ENCODE results near the gene UBAP2.
"Not testable (repeated sequence)": the region's sequence is repeated elsewhere in the genome, so short reads cannot be mapped to it uniquely, and the experiment has no call there.

Gene UBAP2

DNA sequence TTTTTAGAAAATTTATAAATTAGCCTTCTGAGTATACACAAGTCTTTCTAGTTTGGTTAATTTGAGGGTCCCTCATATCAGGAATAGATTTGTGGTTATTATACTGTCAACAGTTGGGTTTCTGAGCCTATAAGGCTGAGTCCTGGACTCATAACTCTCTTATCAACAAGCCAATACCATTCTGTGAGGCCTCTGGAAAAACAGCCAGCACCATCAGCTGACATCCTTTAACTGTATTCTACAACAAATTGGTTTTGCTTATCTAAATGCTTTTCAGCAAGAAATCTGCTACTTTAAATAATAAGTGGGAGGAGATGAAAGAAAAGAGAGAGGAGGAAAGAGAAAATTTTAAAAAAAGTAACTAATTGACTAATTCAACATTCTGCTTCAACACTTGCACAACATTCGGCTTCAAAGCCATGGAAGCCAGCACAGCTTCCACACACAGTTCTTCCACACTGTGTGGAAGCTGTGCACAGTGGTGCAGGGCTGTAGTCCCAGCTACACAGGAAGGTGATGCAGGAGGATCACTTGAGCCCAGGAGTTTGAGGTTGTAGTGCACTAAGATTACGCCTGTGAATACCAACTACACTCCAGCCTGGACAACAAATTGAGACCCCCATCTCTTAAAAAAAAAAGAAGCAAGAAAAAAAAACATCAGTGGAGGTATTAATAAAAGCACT lies 84.5 kb downstream of the UBAP2 start:
- H3K9me2 ChIP-seq (ENCODE audit: low read depth, low read length) = no peaks in the 10 kb centered on the region
- H3K4me2 ChIP-seq (ENCODE audit: low read length) = no peak overlapping the region
- H3K4me3 ChIP-seq (ENCODE audit: low read depth, low read length, poor library complexity, severe bottlenecking) = no peak overlapping the region
- no peak overlapping the region for H3K9ac ChIP-seq (ENCODE audit: low read length)
- TF ChIP-seq, protein P1, sequence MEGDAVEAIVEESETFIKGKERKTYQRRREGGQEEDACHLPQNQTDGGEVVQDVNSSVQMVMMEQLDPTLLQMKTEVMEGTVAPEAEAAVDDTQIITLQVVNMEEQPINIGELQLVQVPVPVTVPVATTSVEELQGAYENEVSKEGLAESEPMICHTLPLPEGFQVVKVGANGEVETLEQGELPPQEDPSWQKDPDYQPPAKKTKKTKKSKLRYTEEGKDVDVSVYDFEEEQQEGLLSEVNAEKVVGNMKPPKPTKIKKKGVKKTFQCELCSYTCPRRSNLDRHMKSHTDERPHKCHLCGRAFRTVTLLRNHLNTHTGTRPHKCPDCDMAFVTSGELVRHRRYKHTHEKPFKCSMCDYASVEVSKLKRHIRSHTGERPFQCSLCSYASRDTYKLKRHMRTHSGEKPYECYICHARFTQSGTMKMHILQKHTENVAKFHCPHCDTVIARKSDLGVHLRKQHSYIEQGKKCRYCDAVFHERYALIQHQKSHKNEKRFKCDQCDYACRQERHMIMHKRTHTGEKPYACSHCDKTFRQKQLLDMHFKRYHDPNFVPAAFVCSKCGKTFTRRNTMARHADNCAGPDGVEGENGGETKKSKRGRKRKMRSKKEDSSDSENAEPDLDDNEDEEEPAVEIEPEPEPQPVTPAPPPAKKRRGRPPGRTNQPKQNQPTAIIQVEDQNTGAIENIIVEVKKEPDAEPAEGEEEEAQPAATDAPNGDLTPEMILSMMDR (IDR thresholded peaks at IDR 0.05; ENCODE audit: low read length) = no peak
- TF ChIP-seq EZH2 (IDR thresholded peaks at IDR 0.05; ENCODE audit: borderline replicate concordance, low read length) = no peak
- no peaks in the 10 kb centered on the region for H3K9me3 ChIP-seq (ENCODE audit: low read length)
- no peaks in the 10 kb centered on the region for H3F3A ChIP-seq (ENCODE audit: insufficient read depth, low read length)
- H3K79me2 ChIP-seq (ENCODE audit: insufficient read depth, low read length) = no peaks in the 10 kb centered on the region
- H3K27me3 ChIP-seq (ENCODE audit: insufficient read depth, low read length) = no peaks in the 10 kb centered on the region
- no peaks in the 10 kb centered on the region for H3K4me1 ChIP-seq (ENCODE audit: insufficient read depth, low read length, severe bottlenecking)
- no peaks in the 10 kb centered on the region for H4K20me1 ChIP-seq (ENCODE audit: insufficient read depth, low read length)
- H3K27ac ChIP-seq (ENCODE audit: low read depth, low read length, poor library complexity, severe bottlenecking) = no peak overlapping the region
- peaks cover 61% of the 10 kb centered on the region for H3K36me3 ChIP-seq (ENCODE audit: insufficient read depth, low read length)
- no peak overlapping the region for H2AFZ ChIP-seq (ENCODE audit: low read length)

DNA sequence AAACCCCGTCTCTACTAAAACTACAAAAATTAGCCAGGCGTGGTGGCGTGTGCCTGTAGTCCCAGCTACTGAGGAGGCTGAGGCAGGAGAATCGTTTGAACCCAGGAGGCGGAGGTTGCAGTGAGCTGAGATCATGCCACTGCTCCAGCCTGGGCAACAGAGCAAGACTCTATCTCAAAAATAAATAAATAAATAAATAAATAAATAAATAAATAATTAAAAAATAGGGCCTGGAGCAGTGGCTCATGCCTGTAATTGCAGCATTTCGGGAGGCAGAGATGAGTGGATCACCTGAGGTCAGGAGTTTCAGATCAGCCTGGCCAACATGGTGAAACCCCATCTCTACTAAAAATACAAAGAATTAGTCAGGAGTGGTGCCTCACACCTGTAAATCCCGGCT lies 86.2 kb downstream of the UBAP2 start:
- not testable (repeated sequence) for H3K9ac ChIP-seq (ENCODE audit: low read length); H3K4me1 ChIP-seq (ENCODE audit: insufficient read depth, low read length, severe bottlenecking); H3K79me2 ChIP-seq (ENCODE audit: insufficient read depth, low read length); H3K9me2 ChIP-seq (ENCODE audit: low read depth, low read length); H3K4me2 ChIP-seq (ENCODE audit: low read length); H3F3A ChIP-seq (ENCODE audit: insufficient read depth, low read length); H3K27me3 ChIP-seq (ENCODE audit: insufficient read depth, low read length); H3K27ac ChIP-seq (ENCODE audit: low read depth, low read length, poor library complexity, severe bottlenecking); H3K4me3 ChIP-seq (ENCODE audit: low read depth, low read length, poor library complexity, severe bottlenecking); H3K9me3 ChIP-seq (ENCODE audit: low read length); H2AFZ ChIP-seq (ENCODE audit: low read length); H4K20me1 ChIP-seq (ENCODE audit: insufficient read depth, low read length)
- peaks cover 64% of the 10 kb centered on the region for H3K36me3 ChIP-seq (ENCODE audit: insufficient read depth, low read length)

DNA sequence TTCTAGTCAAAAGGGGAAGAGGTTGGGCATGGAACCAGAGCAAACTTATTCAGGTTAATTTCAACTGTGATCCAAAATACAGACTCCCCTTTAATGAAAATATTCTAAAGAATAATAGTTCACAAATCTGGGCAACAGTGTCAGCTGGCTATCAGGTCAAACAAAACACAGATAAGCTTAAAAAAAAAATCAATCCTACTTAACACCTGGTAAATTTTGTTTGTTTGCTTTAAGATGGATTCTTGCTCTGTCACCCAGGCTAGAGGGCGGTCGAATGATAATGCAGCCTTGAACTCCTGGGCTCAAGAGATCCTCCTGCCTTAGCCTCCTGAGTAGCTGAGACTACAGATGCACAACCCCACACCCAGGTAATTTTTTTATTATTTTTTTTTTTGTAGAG lies 89.0 kb downstream of the UBAP2 start:
- H3K36me3 ChIP-seq (ENCODE audit: insufficient read depth, low read length) = peaks cover 75% of the 10 kb centered on the region
- H3K79me2 ChIP-seq (ENCODE audit: insufficient read depth, low read length) = no peaks in the 10 kb centered on the region
- no peak overlapping the region for H2AFZ ChIP-seq (ENCODE audit: low read length)
- H3K9ac ChIP-seq (ENCODE audit: low read length) = no peak overlapping the region
- no peaks in the 10 kb centered on the region for H3K9me2 ChIP-seq (ENCODE audit: low read depth, low read length)
- no peaks in the 10 kb centered on the region for H3K4me1 ChIP-seq (ENCODE audit: insufficient read depth, low read length, severe bottlenecking)
- H3K4me2 ChIP-seq (ENCODE audit: low read length) = no peak overlapping the region
- H4K20me1 ChIP-seq (ENCODE audit: insufficient read depth, low read length) = no peaks in the 10 kb centered on the region
- H3F3A ChIP-seq (ENCODE audit: insufficient read depth, low read length) = no peaks in the 10 kb centered on the region
- H3K9me3 ChIP-seq (ENCODE audit: low read length) = no peaks in the 10 kb centered on the region
- no peak overlapping the region for H3K4me3 ChIP-seq (ENCODE audit: low read depth, low read length, poor library complexity, severe bottlenecking)
- H3K27ac ChIP-seq (ENCODE audit: low read depth, low read length, poor library complexity, severe bottlenecking) = no peak overlapping the region
- TF ChIP-seq EZH2 (IDR thresholded peaks at IDR 0.05; ENCODE audit: borderline replicate concordance, low read length) = no peak
- TF ChIP-seq, protein P1 (IDR thresholded peaks at IDR 0.05; ENCODE audit: low read length) = no peak
- no peaks in the 10 kb centered on the region for H3K27me3 ChIP-seq (ENCODE audit: insufficient read depth, low read length)

DNA sequence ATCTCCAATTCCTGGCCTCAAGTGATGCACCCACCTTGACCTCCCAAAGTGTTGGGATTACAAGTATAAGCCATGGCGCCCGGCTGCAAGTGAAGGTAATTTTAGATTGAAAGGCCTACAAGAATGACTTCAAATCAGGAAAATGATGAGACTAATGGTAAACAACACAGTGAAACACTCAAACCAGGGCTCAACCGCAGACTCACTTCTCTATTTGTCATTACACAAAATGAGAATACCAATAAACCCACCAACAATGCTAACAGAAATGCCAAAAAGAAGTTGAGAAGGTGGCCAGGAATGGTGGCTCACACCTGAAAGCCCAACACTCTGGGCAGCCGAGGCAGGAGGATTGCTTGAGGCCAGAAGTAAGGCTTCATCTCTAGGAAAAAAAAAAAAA lies 92.1 kb downstream of the UBAP2 start:
- Histone ChIP-seq H3F3A (ENCODE audit: insufficient read depth, low read length) (no peaks in the 10 kb centered on the region), H3K9me3 (ENCODE audit: low read length) (no peaks in the 10 kb centered on the region), H3K9ac (ENCODE audit: low read length) (no peak overlapping the region), H3K4me2 (ENCODE audit: low read length) (no peak overlapping the region), H3K36me3 (ENCODE audit: insufficient read depth, low read length) (peaks cover 87% of the 10 kb centered on the region), H3K27ac (ENCODE audit: low read depth, low read length, poor library complexity, severe bottlenecking) (no peak overlapping the region), H3K4me1 (ENCODE audit: insufficient read depth, low read length, severe bottlenecking) (no peaks in the 10 kb centered on the region), H3K9me2 (ENCODE audit: low read depth, low read length) (no peaks in the 10 kb centered on the region), H4K20me1 (ENCODE audit: insufficient read depth, low read length) (no peaks in the 10 kb centered on the region), H3K79me2 (ENCODE audit: insufficient read depth, low read length) (no peaks in the 10 kb centered on the region), H3K27me3 (ENCODE audit: insufficient read depth, low read length) (no peaks in the 10 kb centered on the region), H3K4me3 (ENCODE audit: low read depth, low read length, poor library complexity, severe bottlenecking) (no peak overlapping the region), H2AFZ (ENCODE audit: low read length) (no peak overlapping the region)
- no peak for TF ChIP-seq EZH2 (IDR thresholded peaks at IDR 0.05; ENCODE audit: borderline replicate concordance, low read length)
- TF ChIP-seq, protein P1 (IDR thresholded peaks at IDR 0.05; ENCODE audit: low read length) = no peak

All from OCI-LY1 (cell line).